Nephron progenitor cell (in vitro differentiated cells): ENCODE data around the gene PRPF6.

Source experiments
- DNase-seq: peaks from one replicate; pipeline ENCODE4 v3.0.0; 2021
- H3K27ac Mint-ChIP-seq: 2 replicates; pipeline ENCODE4 v1.8.0; 2021; ENCODE audit warnings: mild to moderate bottlenecking, moderate library complexity, mixed read lengths
- H3K27me3 Mint-ChIP-seq: 2 replicates; pipeline ENCODE4 v1.8.0; 2021; ENCODE audit warnings: mild to moderate bottlenecking, low read depth, mixed read lengths; ENCODE audit not compliant: poor library complexity
- H3K36me3 Mint-ChIP-seq: 2 replicates; pipeline ENCODE4 v1.8.0; 2021; ENCODE audit warnings: low read depth, mixed read lengths
- H3K4me1 Mint-ChIP-seq: 2 replicates; pipeline ENCODE4 v1.8.0; 2021; ENCODE audit warnings: mixed read lengths
- H3K4me3 Mint-ChIP-seq: 2 replicates; pipeline ENCODE4 v1.8.0; 2021; ENCODE audit warnings: mild to moderate bottlenecking, moderate library complexity, mixed read lengths
- H3K9me3 Mint-ChIP-seq: 2 replicates; pipeline ENCODE4 v1.8.0; 2021; ENCODE audit warnings: mild to moderate bottlenecking, moderate library complexity, mixed read lengths
- CTCF ChIP-seq: fragments of 200-600 bp; sonication (generic); IDR thresholded peaks from 2 replicates; pipeline ENCODE4 v1.5.0; 2021; ENCODE audit warnings: antibody characterized with exemption

PRPF6 gene

GRCh38 chr20:63966944-63967322 lies 14.0 kb upstream of the PRPF6 start:
- Mint-ChIP-seq H3K36me3 (peaks cover 19% of the 10 kb centered on the region), H3K9me3 (peaks cover 4% of the 10 kb centered on the region), H3K4me1 (no peaks in the 10 kb centered on the region), H3K27ac (no peak overlapping the region), H3K27me3 (peaks cover 16% of the 10 kb centered on the region), H3K4me3 (no peak overlapping the region)
- DNase-seq, result no peak
- no peak for TF ChIP-seq CTCF

- H3K4me3 Mint-ChIP-seq, result peak overlapping the region; percentile 18
- no peak overlapping the region for H3K27ac Mint-ChIP-seq
- peak; percentile 2 for DNase-seq
- H3K36me3 Mint-ChIP-seq, result peaks cover 19% of the 10 kb centered on the region
- H3K4me1 Mint-ChIP-seq, result peaks cover 5% of the 10 kb centered on the region
- peaks cover 4% of the 10 kb centered on the region for H3K9me3 Mint-ChIP-seq
- TF ChIP-seq CTCF, result no peak
- H3K27me3 Mint-ChIP-seq, result peaks cover 22% of the 10 kb centered on the region
Measured at GRCh38 chr20:63967330-63968135, 13.4 kb upstream of the PRPF6 start.

- DNase-seq, result peak; percentile 3
- H3K4me1 Mint-ChIP-seq, result peaks cover 13% of the 10 kb centered on the region
- H3K27me3 Mint-ChIP-seq, result peaks cover 30% of the 10 kb centered on the region
- no peak overlapping the region for H3K27ac Mint-ChIP-seq
- H3K9me3 Mint-ChIP-seq, result peaks cover 4% of the 10 kb centered on the region
- no peak for TF ChIP-seq CTCF
- H3K4me3 Mint-ChIP-seq, result peak overlapping the region; percentile 85
- peaks cover 14% of the 10 kb centered on the region for H3K36me3 Mint-ChIP-seq
Measured at GRCh38 chr20:63968136-63968927, 12.6 kb upstream of the PRPF6 start.

- Mint-ChIP-seq H3K36me3 (peaks cover 14% of the 10 kb centered on the region), H3K9me3 (peaks cover 4% of the 10 kb centered on the region), H3K27me3 (peaks cover 31% of the 10 kb centered on the region), H3K4me1 (peaks cover 22% of the 10 kb centered on the region), H3K4me3 (peak overlapping the region; percentile 85), H3K27ac (no peak overlapping the region)
- no peak for TF ChIP-seq CTCF
- peak; percentile 64 for DNase-seq
Measured at GRCh38 chr20:63968928-63969760, 11.8 kb upstream of the PRPF6 start.

GRCh38 chr20:63969838-63970713 lies 10.9 kb upstream of the PRPF6 start, which contains the start of gene ZNF512B:
Gene ZNF512B, minus strand, starts transcription at chr20:63969930. Its CDS starts 1,980 bp downstream, at chr20:63967950.
- DNase-seq, result peak; percentile 80
- peaks cover 31% of the 10 kb centered on the region for H3K27me3 Mint-ChIP-seq
- peaks cover 14% of the 10 kb centered on the region for H3K36me3 Mint-ChIP-seq
- H3K27ac Mint-ChIP-seq, result no peak within 1 kb of the TSS
- H3K4me3 Mint-ChIP-seq, result peak within 1 kb of the TSS; percentile 85
- peaks cover 22% of the 10 kb centered on the region for H3K4me1 Mint-ChIP-seq
- H3K9me3 Mint-ChIP-seq, result peaks cover 4% of the 10 kb centered on the region
- TF ChIP-seq CTCF, result no peak
